GM12875 (cell line): ENCODE results near the gene MAS1.
"Not testable (repeated sequence)": the region's sequence is repeated elsewhere in the genome, so short reads cannot be mapped to it uniquely, and the experiment has no call there.

Experiments
- H3K4me3 ChIP-seq: one replicate; pipeline ENCODE4 v1.5.1; 2011; ENCODE audit warnings: low read depth, low read length, control low read depth
- CTCF ChIP-seq: IDR thresholded peaks from 2 replicates; pipeline ENCODE4 v1.5.1; 2011; ENCODE audit warnings: low read depth, mild to moderate bottlenecking, control low read depth, inconsistent platforms, low read length, moderate library complexity, borderline replicate concordance; ENCODE audit not compliant: insufficient read depth

Gene MAS1

GRCh38 chr6:159858259-159858658 is 32.5 kb upstream of the MAS1 start:
- no peak overlapping the region for H3K4me3 ChIP-seq
- TF ChIP-seq CTCF = no peak

GRCh38 chr6:159860482-159860881 is 30.3 kb upstream of the MAS1 start:
- no peak overlapping the region for H3K4me3 ChIP-seq
- TF ChIP-seq CTCF = no peak

GRCh38 chr6:159862103-159862502 is 28.7 kb upstream of the MAS1 start:
- no peak for TF ChIP-seq CTCF
- H3K4me3 ChIP-seq = no peak overlapping the region

GRCh38 chr6:159863341-159863740 is 27.4 kb upstream of the MAS1 start:
- not testable (repeated sequence) for H3K4me3 ChIP-seq

GRCh38 chr6:159865226-159865920 is 25.4 kb upstream of the MAS1 start:
- no peak for TF ChIP-seq CTCF
- H3K4me3 ChIP-seq = no peak overlapping the region

- no peak for TF ChIP-seq CTCF
- H3K4me3 ChIP-seq = no peak overlapping the region
Measured at GRCh38 chr6:159866286-159867247, 24.2 kb upstream of the MAS1 start.

GRCh38 chr6:159871241-159871640 is 19.5 kb upstream of the MAS1 start:
- H3K4me3 ChIP-seq = no peak overlapping the region
- TF ChIP-seq CTCF = no peak
